Iris pigment epithelial cell (primary cell): Measurements from ENCODE around the gene CNDP2.

ENCODE experiments used
- DNase-seq: peaks from one replicate; pipeline ENCODE4 v3.0.0-alpha.2; 2011; ENCODE audit warnings: low read depth

Gene CNDP2

DNA sequence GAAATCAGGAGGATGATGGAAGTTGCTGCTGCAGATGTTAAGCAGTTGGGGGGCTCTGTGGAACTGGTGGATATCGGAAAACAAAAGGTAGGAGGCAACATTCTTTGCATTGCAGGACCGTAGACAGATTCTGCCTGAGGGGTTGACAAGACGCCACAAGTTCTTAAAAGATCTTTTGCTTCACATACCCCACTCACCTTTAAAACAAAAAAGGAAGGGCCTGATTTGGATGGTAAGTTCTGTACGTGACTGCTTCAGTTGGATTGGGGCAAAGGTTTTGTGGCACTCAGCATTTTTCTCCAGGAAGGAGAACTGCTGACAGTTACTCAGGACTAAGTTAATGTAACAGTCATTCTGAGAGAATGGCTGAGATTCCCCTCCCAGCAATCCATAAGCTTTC is 5.2 kb downstream of the CNDP2 start:
- DNase-seq: no peak

DNA sequence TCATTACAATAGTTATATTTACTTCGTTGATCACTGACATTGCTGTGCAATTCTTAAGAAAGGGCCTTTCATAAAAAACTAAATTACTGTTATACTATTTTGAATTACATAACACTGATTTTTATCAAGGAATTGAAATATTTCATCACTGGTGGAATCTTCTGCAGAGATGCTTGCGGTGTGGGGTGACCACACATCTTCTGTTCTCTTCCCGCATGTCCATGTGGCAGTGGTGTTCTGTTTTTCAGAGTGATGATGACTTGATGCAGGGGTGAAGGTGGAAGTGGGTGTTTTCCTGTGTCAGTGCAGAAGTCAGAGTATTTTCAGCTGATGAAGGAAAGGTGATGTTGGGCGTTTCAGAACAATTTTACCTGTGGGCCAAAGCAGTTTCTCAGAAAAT is 7.0 kb downstream of the CNDP2 start:
- no peak for DNase-seq

DNA sequence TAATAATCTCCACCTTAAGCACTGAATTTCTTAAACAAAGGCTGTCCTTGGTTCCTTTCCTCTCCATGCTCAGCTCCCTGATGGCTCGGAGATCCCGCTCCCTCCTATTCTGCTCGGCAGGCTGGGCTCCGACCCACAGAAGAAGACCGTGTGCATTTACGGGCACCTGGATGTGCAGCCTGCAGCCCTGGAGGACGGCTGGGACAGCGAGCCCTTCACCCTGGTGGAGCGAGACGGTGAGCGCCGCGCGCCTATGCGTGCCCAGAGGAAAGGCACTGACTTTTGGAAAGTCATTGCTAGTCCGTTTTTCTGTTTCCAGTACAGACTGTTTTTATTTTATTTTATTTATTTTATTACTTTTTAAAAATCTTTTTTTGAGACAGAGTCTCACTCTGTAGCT is 9.6 kb downstream of the CNDP2 start:
- no peak for DNase-seq

DNA sequence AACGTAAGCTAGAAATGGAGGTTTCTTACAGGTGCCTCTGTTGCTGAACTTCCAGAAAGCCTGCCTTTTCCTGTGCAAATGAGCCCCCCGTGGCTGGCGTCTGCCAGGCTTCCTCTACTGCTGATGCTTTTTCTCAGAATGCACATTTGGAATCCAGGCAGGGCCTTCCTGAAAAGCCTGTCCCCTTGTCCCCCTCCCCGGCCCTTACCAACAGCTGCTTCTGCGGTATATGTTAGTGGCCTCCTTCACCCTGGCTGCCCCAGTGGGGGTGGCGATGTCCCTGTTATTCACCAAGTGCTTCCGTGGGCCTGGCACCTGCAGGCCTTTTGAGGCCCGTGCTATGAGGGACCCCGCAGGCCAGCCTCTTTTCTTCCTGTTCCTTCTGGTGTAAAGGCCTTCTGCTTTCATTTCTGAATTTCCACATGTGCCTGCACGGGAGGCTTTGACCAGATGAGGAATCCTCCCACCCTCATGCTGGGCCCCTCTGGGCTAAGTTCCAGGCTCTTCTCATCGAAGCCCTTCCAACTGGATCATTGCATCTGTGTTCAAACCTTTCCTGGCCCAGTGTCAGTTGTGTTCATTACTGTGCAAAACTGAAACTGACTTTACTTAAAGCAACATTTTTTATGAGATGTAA is 10.4 kb downstream of the CNDP2 start:
- DNase-seq: peak; percentile 25

DNA sequence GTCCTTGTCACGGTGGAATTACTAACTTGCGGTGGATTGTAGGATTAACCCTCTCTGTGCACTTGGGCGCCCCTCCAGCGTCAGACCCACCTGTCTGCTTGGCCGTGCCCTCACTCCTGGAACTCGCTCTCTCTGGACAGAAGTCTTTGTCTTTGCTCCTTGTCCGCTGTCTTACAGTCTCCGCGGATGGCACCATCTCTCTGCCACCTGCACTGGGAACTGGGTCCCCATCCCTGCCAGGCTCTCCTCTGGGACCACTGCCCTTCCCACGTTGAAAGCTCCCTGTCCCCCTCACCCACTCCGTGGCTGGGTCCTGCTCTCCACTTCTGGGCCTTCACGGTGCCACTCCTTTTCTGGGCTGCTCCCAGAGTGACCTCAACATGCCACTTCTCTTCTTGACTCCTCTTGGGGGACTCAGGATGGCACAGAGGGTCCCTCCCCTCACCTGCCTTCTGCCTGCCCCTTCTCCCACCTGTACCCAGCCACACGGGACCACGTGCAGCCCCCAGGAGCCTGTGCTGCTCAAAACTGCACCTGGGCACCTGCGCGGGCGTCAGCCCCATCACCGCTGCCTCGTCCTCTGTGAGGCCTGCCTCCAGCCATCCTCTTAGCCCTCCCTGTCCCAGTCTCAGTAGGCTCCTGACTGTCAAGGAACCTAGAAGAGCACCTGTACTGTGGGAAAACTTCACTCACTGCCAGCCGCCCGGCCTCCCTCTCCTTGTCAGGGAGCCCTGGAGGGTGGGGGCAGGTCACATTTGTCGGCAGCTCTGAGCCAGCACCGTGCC is 11.1 kb downstream of the CNDP2 start:
- DNase-seq: no peak

DNA sequence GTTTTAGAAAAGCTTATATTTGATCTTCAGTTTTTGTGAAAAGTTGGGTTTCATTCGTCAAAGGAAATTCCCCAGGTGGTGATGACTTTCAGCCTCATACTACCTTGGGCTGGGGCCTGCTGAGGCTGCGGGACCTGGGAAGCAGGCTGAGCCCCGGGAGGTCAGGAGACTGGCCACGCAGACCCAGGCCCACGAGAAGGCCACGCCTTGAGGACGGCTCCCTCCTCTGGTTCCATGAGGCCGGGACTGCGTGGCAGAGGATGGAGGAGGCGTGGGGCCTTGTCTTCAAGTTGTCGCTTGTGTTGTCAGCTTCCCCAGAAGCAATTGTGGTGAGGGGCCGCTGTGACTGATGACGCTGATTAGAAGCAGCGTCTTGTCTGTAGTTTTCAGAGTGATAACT is 11.8 kb downstream of the CNDP2 start:
- DNase-seq: no peak

DNA sequence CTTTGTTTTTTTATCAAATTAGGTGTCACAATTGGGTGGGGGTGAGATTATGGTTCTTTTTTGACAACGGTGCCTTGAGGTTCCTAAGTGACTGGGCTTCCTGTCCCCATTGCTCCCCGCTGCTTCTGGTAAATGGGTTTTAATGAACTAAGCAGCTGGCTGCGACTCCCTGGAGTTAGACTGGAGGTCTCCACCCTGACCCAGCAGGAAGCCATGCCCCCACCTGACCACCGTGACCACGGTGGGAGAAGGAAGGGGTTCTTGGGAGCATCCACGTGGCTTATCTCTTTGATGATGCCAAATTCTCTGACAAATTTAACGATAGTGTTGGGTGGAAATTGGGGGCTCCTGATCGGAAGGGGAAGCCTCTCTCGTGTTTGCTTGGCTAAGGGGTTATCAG is 12.2 kb downstream of the CNDP2 start:
- DNase-seq: no peak

DNA sequence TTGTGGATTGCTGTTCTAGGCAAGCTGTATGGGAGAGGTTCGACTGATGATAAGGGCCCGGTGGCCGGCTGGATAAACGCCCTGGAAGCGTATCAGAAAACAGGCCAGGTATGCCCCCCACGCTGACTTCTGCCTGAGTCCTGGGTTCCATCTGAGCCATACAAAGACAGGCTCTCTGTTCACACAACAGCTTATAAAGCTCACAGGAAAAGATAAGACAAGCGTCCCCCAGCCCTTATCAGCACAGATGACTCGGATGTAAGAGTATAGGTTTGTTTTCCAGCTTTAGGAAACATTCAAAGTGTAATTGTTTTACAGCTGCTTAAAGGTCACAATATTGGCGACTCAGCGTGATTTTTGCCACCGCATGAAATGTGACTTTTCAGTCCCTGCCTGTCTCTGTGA is 12.7 kb downstream of the CNDP2 start:
- no peak for DNase-seq

DNA sequence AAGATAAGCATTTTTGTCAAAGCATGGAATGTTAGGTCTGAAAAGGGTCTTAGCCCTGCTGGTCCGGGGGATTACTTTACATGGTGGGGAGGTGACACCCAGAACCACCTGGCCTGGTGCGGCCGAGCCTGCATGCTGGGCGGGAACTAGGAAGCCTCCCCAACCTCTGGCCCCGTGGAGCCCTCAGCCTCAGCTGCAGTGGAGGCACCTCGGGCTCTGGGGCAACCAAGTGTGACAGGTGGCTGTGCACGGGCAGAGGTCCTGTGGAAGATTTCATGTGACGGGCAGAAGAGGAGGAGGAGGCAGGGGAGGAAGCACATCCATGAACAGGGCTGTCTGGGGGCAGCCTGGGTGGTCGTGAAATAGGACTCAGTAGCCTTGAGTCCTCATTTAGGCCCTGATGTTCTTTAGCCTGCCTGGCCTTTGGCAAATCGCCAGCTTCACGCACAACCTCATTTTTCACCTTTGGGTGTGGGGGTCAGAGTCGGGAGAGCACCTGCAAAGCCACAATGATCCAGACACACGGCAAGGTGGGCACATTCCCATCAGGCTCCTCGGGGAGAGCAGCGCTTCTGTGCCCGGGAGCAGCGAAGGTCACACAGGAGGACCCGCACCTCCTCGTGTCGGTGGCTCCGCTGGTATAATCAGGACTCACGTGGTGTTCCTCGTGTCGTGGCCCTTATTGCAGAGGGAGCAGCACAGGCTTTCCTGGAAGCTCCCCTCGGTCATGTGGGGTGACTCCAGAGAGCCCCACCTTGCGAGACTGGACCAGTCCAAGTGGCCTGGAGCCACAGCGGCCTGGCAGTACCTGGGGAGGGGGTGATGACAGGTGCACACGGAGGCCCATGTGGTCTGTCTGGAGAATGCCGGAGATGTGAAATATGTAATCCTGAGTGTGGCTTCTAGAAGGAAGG is 13.9 kb downstream of the CNDP2 start:
- DNase-seq: no peak

DNA sequence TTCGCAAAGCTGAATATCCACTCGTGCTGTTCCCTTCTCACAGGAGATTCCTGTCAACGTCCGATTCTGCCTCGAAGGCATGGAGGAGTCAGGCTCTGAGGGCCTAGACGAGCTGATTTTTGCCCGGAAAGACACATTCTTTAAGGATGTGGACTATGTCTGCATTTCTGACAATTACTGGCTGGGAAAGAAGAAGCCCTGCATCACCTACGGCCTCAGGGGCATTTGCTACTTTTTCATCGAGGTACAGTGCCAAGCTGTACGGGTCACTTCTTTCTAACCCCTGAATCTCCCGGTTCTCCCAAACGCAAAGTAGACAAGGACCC is 14.6 kb downstream of the CNDP2 start:
- no peak for DNase-seq

DNA sequence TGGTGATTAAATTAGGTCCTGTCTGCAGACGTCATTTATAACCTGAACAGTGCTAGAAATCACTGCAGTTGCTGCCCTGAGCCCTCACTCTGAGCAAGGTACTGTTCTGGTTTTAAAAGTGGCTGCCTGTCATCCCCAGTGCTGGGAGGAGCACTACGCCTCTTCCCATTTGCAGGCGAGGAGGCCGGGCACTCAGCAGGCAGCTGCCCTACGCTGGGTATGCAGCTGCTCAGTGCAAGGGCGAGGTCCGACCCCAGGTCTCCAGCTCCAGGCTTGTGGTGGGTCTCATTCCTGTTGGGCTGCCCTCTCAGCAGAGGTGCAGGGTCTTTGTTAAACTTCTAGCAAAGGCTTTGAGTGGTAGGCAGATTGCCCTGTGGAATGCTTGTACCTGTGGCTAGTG is 15.7 kb downstream of the CNDP2 start:
- no peak for DNase-seq

DNA sequence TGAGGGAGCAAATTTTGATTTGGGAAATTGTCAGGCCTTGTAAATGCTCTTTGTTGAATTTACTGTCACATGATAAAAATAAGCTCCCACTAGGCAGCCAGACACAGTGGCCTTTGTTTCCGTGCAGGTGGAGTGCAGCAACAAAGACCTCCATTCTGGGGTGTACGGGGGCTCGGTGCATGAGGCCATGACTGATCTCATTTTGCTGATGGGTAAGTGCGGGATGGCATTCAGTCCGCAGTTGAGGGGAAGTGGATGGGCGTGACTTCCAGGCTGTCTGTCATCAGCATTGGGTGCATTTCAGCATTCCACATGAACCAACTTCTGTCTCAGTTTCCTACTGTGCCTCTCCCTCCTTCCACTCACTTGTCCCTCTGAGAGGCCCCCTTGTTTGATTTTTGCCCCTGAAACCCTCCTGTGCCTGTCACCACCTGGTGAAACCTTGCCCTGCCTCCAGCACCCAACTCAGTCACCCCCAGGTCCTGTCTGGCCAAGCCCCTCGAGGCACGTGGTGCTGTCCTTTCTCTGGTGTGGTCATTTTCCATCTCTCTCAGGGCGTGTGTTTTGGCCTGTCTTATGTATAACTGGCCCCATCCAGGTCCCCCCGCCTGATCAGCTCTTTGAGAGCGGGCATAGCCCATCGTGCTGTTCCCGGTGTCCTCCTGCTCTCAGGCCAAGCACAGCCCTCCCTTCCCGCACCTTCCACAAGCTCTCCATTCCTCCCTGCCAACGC is 16.3 kb downstream of the CNDP2 start:
- no peak for DNase-seq

DNA sequence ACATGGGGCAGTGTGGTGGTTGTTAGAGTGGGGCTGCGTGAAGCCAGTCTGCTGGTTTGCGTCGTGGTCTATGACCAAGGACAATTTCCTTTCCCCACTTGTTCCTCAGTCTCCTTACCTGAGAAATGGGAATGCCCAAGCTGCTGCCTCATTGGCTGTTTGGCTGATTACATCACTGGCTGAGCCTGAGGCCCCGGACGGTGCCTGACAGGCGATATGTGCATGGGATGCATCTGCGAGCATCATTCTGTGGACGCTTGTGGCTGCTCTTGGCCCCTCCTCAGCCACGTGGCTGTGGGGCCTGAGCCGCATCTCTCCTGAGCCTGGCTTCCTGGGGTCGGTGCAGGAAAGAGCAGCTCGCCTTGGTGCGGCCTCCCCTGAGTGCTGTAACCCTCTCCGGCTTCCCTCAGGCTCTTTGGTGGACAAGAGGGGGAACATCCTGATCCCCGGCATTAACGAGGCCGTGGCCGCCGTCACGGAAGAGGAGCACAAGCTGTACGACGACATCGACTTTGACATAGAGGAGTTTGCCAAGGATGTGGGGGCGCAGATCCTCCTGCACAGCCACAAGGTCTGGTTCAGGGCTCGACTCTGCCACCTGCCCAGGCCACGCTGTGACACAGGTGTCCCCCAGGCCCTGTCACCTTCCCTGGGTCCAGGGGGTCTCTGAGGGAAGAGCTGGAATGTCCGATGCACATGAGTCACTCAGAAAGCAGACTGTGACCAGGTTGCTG is 17.2 kb downstream of the CNDP2 start:
- DNase-seq: no peak

DNA sequence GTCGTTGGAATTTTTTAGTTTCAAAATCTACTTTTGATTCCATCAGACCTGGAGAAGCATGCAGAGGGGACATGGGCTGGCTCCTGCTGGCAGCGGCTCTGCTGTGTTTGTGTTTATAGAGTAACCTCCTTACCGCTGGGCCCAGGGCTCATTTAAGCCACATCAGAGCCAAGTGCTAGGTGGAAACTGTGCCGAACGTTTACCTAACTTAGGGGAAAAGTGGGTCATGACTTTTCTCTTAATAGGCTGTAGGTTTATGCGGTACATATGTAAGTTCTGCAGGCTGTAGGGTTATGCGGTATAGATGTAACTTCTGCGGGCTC is 17.7 kb downstream of the CNDP2 start:
- DNase-seq: no peak

DNA sequence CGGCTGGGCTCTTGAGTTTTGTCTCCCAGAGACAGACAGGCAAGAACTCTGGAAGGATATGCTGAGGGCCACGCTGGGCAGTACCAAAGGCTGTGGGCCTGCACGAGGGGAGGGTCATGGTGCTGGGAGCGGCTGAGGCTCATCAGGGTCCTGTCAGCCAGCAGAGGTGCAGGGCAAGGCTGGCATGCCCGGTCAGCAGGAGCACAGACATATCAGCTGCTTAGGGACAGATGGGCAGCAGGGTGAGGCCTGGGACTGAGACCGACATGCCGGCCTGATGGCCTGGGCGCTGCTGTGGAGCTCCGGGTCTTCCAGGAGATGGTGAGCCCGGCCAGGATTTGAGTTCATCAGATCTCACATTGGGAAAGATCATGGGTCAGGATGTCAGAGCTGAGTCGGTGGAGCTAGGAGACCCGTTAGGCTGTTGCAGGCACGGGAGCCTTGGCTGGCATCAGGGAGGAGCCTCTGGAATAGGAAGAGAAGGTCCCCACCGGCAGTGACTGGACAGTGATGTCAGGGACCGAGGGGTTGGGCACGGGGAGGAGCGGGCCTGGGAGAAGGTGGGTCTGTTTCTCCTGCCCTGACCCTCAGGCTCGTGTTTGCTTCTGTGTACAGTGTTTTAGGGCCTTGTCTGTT is 18.8 kb downstream of the CNDP2 start:
- DNase-seq: no peak

DNA sequence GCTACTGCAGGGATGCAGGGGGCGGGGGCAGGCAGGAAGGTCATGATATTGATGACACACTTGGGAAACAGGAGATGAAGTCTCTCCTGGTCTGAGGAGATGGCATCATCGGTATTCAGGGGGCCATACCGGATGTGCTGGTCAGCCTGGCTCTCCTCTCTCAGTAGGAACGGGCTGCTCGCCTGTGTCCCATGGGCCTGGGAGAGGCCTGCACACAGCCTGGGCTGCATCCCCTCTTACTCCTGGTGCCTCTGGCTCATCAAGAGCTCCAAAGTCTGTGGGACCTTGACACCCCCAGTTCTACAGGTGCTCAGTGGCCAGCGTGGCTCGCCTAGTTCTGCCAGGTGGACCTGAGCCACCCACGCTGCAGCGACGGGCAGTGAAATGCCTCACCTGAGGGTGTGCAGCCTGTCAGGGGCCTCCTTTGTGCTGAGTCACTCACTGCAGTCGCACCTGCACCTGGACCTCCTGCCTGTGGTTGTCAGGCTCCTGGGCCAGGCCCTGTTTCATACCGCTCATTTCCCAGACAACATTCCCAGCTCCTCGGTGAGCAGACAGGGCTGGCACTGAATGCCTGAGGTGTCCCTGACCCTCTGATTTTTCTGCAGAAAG is 19.6 kb downstream of the CNDP2 start:
- DNase-seq: no peak

DNA sequence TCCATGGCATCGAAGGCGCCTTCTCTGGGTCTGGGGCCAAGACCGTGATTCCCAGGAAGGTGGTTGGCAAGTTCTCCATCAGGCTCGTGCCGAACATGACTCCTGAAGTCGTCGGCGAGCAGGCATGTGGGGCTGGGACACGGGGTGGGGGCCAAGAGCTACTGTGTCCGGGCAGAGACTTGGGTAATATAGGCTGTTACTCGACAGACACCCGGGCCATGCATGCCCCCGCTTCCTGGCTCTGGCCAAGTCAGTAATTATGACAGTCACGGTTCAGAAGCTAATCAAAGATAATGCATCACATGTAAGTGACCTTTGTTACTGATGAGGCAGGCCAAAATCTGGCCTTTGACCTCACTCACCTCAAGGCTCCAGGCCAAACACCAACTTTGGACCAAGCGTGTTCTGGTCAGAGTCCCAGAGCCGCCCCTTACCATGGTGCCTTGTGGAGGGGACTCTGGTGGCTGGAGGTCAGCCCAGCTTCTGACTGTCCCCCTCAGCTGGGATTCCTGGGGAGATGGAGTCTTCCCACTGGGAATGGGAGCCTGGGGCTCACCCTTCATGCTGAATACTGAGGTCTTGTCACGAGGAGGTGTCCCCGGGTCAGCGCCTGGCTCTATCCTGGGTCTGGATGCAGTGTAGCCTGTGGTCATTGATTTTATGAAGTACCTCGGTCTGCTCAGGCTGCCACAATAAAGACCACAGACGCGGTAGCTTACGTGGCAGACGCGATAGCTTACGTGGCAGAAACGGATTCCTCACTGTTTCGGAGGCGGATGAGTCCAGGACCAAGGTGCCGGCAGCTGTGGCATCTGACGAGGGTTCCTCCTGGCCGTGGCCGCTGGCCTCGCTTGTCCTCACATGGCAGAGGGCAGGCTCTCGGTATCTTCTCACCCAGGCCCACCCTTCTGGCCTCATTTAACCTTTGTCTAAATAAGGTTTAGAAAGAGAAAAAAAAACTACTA is 20.4 kb downstream of the CNDP2 start:
- no peak for DNase-seq

DNA sequence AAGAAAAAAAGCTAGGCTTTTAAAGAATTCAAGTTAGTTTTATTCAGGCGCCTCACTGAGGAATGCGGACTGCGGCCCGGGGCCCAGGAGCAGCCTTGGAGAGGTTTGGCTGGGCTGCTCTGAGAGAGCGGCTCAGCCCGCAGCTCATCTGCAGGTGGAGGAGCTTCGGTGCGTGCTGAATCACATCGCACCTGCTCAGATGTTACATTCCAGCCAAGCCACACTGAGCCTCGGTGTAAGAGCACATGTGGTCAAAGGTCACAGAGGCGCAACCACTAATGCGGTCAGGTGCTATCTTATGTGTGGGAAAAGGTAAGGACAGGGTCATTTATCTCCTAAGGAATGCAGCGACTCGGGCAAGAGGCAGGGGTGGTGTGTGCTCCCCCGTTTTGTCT is 21.1 kb downstream of the CNDP2 start:
- no peak for DNase-seq

DNA sequence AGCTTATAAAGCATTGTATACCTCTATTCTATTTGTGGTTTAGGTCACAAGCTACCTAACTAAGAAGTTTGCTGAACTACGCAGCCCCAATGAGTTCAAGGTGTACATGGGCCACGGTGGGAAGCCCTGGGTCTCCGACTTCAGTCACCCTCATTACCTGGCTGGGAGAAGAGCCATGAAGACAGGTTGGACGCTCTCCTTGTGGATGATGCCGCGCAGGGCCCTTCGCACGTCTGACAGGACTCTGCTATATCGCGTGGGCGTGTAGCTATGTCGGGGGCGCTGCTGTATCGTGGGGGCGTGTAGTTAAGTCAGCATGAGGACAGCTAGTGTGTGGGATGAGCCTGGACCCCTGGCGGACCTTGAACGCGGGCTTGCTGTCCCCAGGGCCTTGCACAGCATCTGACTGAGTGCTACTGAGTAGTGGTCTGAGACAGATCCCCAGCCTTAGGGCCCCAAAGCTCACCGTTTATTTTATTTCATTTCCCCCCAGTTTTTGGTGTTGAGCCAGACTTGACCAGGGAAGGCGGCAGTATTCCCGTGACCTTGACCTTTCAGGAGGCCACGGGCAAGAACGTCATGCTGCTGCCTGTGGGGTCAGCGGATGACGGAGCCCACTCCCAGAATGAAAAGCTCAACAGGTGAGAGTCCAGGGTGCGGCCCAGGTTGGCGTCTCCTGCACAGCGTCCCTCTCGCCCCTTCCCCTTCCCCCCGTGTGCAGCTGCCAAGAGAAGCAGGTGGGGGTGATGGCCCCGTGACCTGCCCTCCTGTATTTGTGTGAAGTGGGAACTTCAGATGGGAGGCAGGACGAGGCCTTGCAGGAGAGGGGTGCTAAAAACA is 22.5 kb downstream of the CNDP2 start:
- DNase-seq: no peak
